Measurements from ENCODE around the gene GALNT17.

GRCh38 chr7:71238581-71239295, 106.8 kb downstream of the GALNT17 start:
- TF ChIP-seq CTCF (IDR thresholded peaks at IDR 0.05; ENCODE audit: poor library complexity, severe bottlenecking) = no peak
- no peak for TF ChIP-seq EZH2 (IDR thresholded peaks at IDR 0.05; ENCODE audit: borderline replicate concordance, insufficient read depth, low read length, poor library complexity, severe bottlenecking)

All from neural cell (in vitro differentiated cells).